Esophagus squamous epithelium (tissue), 4 donors: ENCODE results near the gene SPNS3.

ENCODE experiments used
- CTCF ChIP-seq, 6 experiments: fragments of 450-650 bp in 4 of 6; fragments of 200-600 bp in 2 of 6; sonication (generic) in 2 of 6; IDR thresholded peaks; one replicate each; pipeline ENCODE4 v1.5.1; 2016 to 2019; ENCODE audit warnings: antibody characterized with exemption in 6 of 6, mild to moderate bottlenecking in 4 of 6, moderate library complexity in 4 of 6
- POLR2A ChIP-seq, 4 donors: fragments of 450-650 bp; IDR thresholded peaks; one replicate each; pipeline ENCODE4 v1.6.1; 2017; ENCODE audit warnings: antibody characterized with exemption in 4 of 4, mild to moderate bottlenecking in 4 of 4, moderate library complexity in 3 of 4

GRCh38 chr17:4527134-4527533, 93.4 kb downstream of the SPNS3 start:
- no peak for TF ChIP-seq POLR2A (IDR thresholded peaks at IDR 0.05)
- TF ChIP-seq CTCF (IDR thresholded peaks at IDR 0.05): no peak
